GM12878 (cell line): ENCODE data around the gene ASXL2. TPM values are rescaled to one million over a fixed set of nuclear protein-coding genes. Genes with fewer than 3 reads are reported as not detected.

Experiments
- BHLHE40 ChIP-seq, 2 experiments: fragments of 450-650 bp in 1 of 2; IDR thresholded peaks; 2 replicates each; pipeline ENCODE4 v1.6.1; 2011 to 2017; ENCODE audit warnings: low read depth in 2 of 2, borderline replicate concordance in 1 of 2, improper control_type of control experiment in 1 of 2, low read length in 1 of 2, mild to moderate bottlenecking in 1 of 2
- BMI1 ChIP-seq: fragments of 450-650 bp; IDR thresholded peaks from 2 replicates; pipeline ENCODE4 v1.6.1; 2016; ENCODE audit warnings: mild to moderate bottlenecking, moderate library complexity, borderline replicate concordance
- DPF2 ChIP-seq: fragments of 450-650 bp; IDR thresholded peaks from 2 replicates; pipeline ENCODE4 v1.6.1; 2017; ENCODE audit warnings: mild to moderate bottlenecking
- EP300 ChIP-seq, 2 experiments: fragments of 150-350 bp in 1 of 2; IDR thresholded peaks; 2 replicates each; pipeline ENCODE4 v1.6.1; 2011 to 2012; ENCODE audit warnings: low read depth in 2 of 2, low read length in 2 of 2, borderline replicate concordance in 1 of 2, improper control_type of control experiment in 1 of 2, inconsistent platforms in 1 of 2; ENCODE audit not compliant: control insufficient read depth in 1 of 2
- ETV6 ChIP-seq, 2 experiments: fragments of 450-650 bp in 1 of 2; IDR thresholded peaks in 1 of 2; conservative IDR thresholded peaks in 1 of 2; 2 replicates each; pipeline ENCODE4 v1.6.1; 2014; ENCODE audit warnings: antibody characterized with exemption in 1 of 2, borderline replicate concordance in 1 of 2, low read depth in 1 of 2, mild to moderate bottlenecking in 1 of 2, moderate library complexity in 1 of 2
- EZH2 ChIP-seq: IDR thresholded peaks from 2 replicates; pipeline ENCODE4 v1.6.1; 2012; ENCODE audit warnings: low read depth, mild to moderate bottlenecking, control low read depth, inconsistent platforms, low read length, borderline replicate concordance; ENCODE audit not compliant: control insufficient read depth
- FOXK2 ChIP-seq: fragments of 450-650 bp; IDR thresholded peaks from 2 replicates; pipeline ENCODE4 v1.6.1; 2017; ENCODE audit warnings: mild to moderate bottlenecking, moderate library complexity
- JUNB ChIP-seq: IDR thresholded peaks from 2 replicates; pipeline ENCODE4 v1.6.1; 2016; ENCODE audit warnings: antibody characterized with exemption, mild to moderate bottlenecking
- LARP7 ChIP-seq: fragments of 450-650 bp; IDR thresholded peaks from 2 replicates; pipeline ENCODE4 v1.6.1; 2017; ENCODE audit warnings: mild to moderate bottlenecking
- MEF2A ChIP-seq: IDR thresholded peaks from 2 replicates; pipeline ENCODE4 v1.6.1; 2011; ENCODE audit warnings: low read depth, mild to moderate bottlenecking, low read length, moderate library complexity; ENCODE audit not compliant: insufficient read depth
- MYB ChIP-seq: fragments of 150-350 bp; IDR thresholded peaks from 2 replicates; pipeline ENCODE4 v1.6.1; 2014; ENCODE audit warnings: mild to moderate bottlenecking, low read depth, low read length, borderline replicate concordance
- NBN ChIP-seq: fragments of 450-650 bp; IDR thresholded peaks from 2 replicates; pipeline ENCODE4 v1.6.1; 2016
- NFIC ChIP-seq: IDR thresholded peaks from 2 replicates; pipeline ENCODE4 v1.6.1; 2012; ENCODE audit warnings: low read depth, mild to moderate bottlenecking, inconsistent platforms, low read length, moderate library complexity
- PAX8 ChIP-seq: fragments of 450-650 bp; IDR thresholded peaks from 2 replicates; pipeline ENCODE4 v1.6.1; 2017; ENCODE audit warnings: mild to moderate bottlenecking, moderate library complexity
- PKNOX1 ChIP-seq: fragments of 450-650 bp; IDR thresholded peaks from 2 replicates; pipeline ENCODE4 v1.6.1; 2016; ENCODE audit warnings: mild to moderate bottlenecking
- POU2F2 ChIP-seq: IDR thresholded peaks from 3 replicates; pipeline ENCODE4 v1.6.1; 2011; ENCODE audit warnings: low read depth, mild to moderate bottlenecking, low read length, borderline replicate concordance
- RCOR1 ChIP-seq: conservative IDR thresholded peaks from 2 replicates; pipeline ENCODE4 v1.6.1; 2012; ENCODE audit warnings: low read depth, low read length, improper control_type of control experiment
- SPI1 ChIP-seq: IDR thresholded peaks from 2 replicates; pipeline ENCODE4 v1.6.1; 2011; ENCODE audit warnings: low read depth, mild to moderate bottlenecking, low read length, moderate library complexity, borderline replicate concordance; ENCODE audit not compliant: insufficient read depth
- SREBF1 ChIP-seq: IDR thresholded peaks from 2 replicates; pipeline ENCODE4 v1.6.1; 2012; ENCODE audit warnings: mild to moderate bottlenecking, low read length
- TAF1 ChIP-seq: IDR thresholded peaks from 2 replicates; pipeline ENCODE4 v1.6.1; 2011; ENCODE audit warnings: mild to moderate bottlenecking, low read depth, low read length, borderline replicate concordance
- TCF7 ChIP-seq: IDR thresholded peaks from 2 replicates; pipeline ENCODE4 v1.6.1; 2014; ENCODE audit warnings: antibody characterized with exemption, borderline replicate concordance
- YBX1 ChIP-seq: fragments of 450-650 bp; IDR thresholded peaks from 2 replicates; pipeline ENCODE4 v1.6.1; 2016; ENCODE audit warnings: antibody characterized with exemption
- ZBED1 ChIP-seq: IDR thresholded peaks from 2 replicates; pipeline ENCODE4 v1.6.1; 2016; ENCODE audit warnings: borderline replicate concordance
- ZNF217 ChIP-seq: fragments of 450-650 bp; IDR thresholded peaks from 2 replicates; pipeline ENCODE4 v1.6.1; 2017; ENCODE audit warnings: antibody characterized with exemption, mild to moderate bottlenecking
- ZNF274 ChIP-seq: IDR thresholded peaks from one replicate; pipeline ENCODE4 v1.8.0; 2011; ENCODE audit not compliant: insufficient read length, insufficient read depth
- polyA plus RNA-seq, 11 experiments: library from polyadenylated mRNA; depleted of rRNA in 4 of 11; unstranded in 6 of 11; stranded (reverse) in 5 of 11; fragments of >200 nt; fragmentation: Nextera tagmentation in 4 of 11; fragmentation: Illumina TruSeq in 1 of 11; extraction: Ambion mirVana in 4 of 11; extraction: Trizol in 1 of 11; gene quantifications; 1 replicate in 1 of 11; 2 replicates in 10 of 11; pipeline versions ENCODE4 v1.2.1 to v1.2.3, GENCODE V29; 2011 to 2016; ENCODE audit warnings: inconsistent platforms in 2 of 11, missing spikeins in 2 of 11, low read depth in 1 of 11
- total RNA-seq, 4 experiments: library from RNA; depleted of rRNA in 3 of 4; stranded (reverse); fragments of >200 nt in 3 of 4; fragmentation: Illumina TruSeq in 1 of 4; extraction: Trizol in 1 of 4; gene quantifications; 2 replicates each; pipeline versions ENCODE4 v1.2.1 to v1.2.3, GENCODE V29; 2013 to 2021
- TF ChIP-seq, protein P1 (sequence below): fragments of 450-650 bp; IDR thresholded peaks from 2 replicates; pipeline ENCODE4 v1.6.1; 2016; ENCODE audit warnings: mild to moderate bottlenecking

ASXL2 gene
- total and polyA plus RNA-seq, 10 of the 15 experiments (the other 5 are each of a cell fraction or from before 2014, with no cell fraction given), result 1.3 to 17.7 (median 5.5) TPM

DNA sequence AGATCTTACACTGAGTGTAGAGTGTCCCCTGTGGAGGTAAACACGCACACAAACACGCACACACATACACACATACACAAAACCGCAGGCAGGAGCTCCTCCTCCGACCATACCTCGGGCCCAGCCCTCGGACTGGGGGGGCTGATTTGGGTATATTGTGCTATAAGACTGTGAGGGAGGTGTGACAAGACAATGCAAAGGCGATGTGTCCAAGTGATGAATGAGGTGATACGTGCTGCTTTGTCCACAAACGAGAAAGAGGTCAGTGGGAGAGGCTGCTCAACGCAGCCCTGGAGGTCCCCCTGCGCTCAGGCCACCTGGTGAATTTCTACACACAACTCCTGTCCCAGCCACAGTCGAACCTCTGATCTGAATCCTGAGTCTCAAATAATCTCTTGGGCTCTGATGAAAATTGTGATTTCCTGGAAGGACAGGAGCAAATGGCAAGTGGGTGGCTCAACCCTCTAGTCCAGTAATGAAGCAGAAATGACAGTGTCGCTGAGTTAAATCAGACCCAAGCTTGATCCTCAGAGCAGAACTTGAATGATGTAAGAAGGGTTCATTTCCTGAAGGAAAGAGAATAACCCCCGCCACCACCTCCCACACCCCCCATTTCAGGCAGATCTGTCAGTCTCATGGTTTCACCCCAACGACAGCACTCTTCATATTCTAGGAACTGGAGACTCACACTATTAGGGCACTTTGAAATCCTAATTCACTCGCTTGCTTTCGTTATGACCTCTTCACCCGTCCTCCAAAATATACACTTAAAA lies 48.9 kb upstream of the ASXL2 start (continued):
- TF ChIP-seq PAX8 (no peak), ZBED1 (no peak), TAF1 (no peak), SREBF1 (no peak), MYB (no peak), POU2F2 (no peak), MEF2A (no peak), FOXK2 (no peak), EZH2 (no peak), JUNB (peak; percentile 67), LARP7 (no peak), ZNF274 (no peak), TCF7 (no peak), ZNF217 (no peak), PKNOX1 (0 out of 2 replicates have a peak, but pooled peaks have one; percentile 9), ETV6 (conservative IDR thresholded peaks at IDR 0.05 in 1 of 2, IDR thresholded peaks at IDR 0.05 in 1 of 2; ENCODE audit: borderline replicate concordance in 1 of 2, low read depth in 1 of 2) (0 out of 4 replicates have a peak, but pooled peaks of 1 of the 2 experiments have one; percentile 51), SPI1 (no peak), BHLHE40 (IDR thresholded peaks at IDR 0.05; ENCODE audit: borderline replicate concordance in 1 of 2, low read depth in 2 of 2, low read length in 1 of 2) (no peak), YBX1 (no peak), BMI1 (no peak), RCOR1 (no peak), EP300 (IDR thresholded peaks at IDR 0.05; ENCODE audit: borderline replicate concordance in 1 of 2, control insufficient read depth in 1 of 2, low read depth in 2 of 2, low read length in 2 of 2) (no peak), NFIC (peak; percentile 51; the same call in 1 of the 2 replicates), DPF2 (no peak), NBN (no peak)
- TF ChIP-seq, protein P1, sequence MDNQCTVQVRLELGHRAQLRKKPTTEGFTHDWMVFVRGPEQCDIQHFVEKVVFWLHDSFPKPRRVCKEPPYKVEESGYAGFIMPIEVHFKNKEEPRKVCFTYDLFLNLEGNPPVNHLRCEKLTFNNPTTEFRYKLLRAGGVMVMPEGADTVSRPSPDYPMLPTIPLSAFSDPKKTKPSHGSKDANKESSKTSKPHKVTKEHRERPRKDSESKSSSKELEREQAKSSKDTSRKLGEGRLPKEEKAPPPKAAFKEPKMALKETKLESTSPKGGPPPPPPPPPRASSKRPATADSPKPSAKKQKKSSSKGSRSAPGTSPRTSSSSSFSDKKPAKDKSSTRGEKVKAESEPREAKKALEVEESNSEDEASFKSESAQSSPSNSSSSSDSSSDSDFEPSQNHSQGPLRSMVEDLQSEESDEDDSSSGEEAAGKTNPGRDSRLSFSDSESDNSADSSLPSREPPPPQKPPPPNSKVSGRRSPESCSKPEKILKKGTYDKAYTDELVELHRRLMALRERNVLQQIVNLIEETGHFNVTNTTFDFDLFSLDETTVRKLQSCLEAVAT, result no peak
